SK-N-DZ (cell line): ENCODE measurements around the gene MEIOB.
"Not testable (repeated sequence)": the region's sequence is repeated elsewhere in the genome, so short reads cannot be mapped to it uniquely, and the experiment has no call there.

Source experiments
- DNase-seq: peaks from one replicate; pipeline ENCODE4 v3.0.0-alpha.2; 2015; ENCODE audit warnings: low spot score

MEIOB gene

GRCh38 chr16:1877804-1878203, 5.8 kb upstream of the MEIOB start:
- DNase-seq, result no peak

GRCh38 chr16:1877089-1877488, 5.1 kb upstream of the MEIOB start:
- no peak for DNase-seq

- no peak for DNase-seq
Measured at GRCh38 chr16:1876468-1876867, 4.5 kb upstream of the MEIOB start.

- not testable (repeated sequence) for DNase-seq
Measured at GRCh38 chr16:1876066-1876465, 4.1 kb upstream of the MEIOB start.

- DNase-seq, result no peak
Measured at GRCh38 chr16:1874854-1875253, 2.9 kb upstream of the MEIOB start.

- DNase-seq, result no peak
Measured at GRCh38 chr16:1870365-1871082, 1.4 kb downstream of the MEIOB start.

GRCh38 chr16:1865902-1866690, 5.9 kb downstream of the MEIOB start:
- no peak for DNase-seq

GRCh38 chr16:1863681-1864460, 8.1 kb downstream of the MEIOB start:
- DNase-seq, result peak; percentile 47

- DNase-seq, result no peak
Measured at GRCh38 chr16:1862394-1862793, 9.6 kb downstream of the MEIOB start.

- no peak for DNase-seq
Measured at GRCh38 chr16:1861730-1862129, 10.2 kb downstream of the MEIOB start.

- DNase-seq, result no peak
Measured at GRCh38 chr16:1859650-1860049, 12.3 kb downstream of the MEIOB start.

- DNase-seq, result no peak
Measured at GRCh38 chr16:1858189-1858865, 13.6 kb downstream of the MEIOB start.

- no peak for DNase-seq
Measured at GRCh38 chr16:1857433-1858097, 14.4 kb downstream of the MEIOB start.

- no peak for DNase-seq
Measured at GRCh38 chr16:1851793-1852192, 20.2 kb downstream of the MEIOB start.

GRCh38 chr16:1850981-1851380, 21.0 kb downstream of the MEIOB start:
- no peak for DNase-seq

- no peak for DNase-seq
Measured at GRCh38 chr16:1846416-1846815, 25.5 kb downstream of the MEIOB start.

- peak; percentile 87 for DNase-seq
Measured at GRCh38 chr16:1845985-1846384, 26.0 kb downstream of the MEIOB start.

- peak; percentile 25 for DNase-seq
Measured at GRCh38 chr16:1839554-1839953, 32.4 kb downstream of the MEIOB start.

GRCh38 chr16:1834096-1834495, 37.9 kb downstream of the MEIOB start:
- no peak for DNase-seq

- DNase-seq, result no peak
Measured at GRCh38 chr16:1832838-1833454, 39.0 kb downstream of the MEIOB start.
